Measurements from ENCODE around the gene MSANTD1. TPM values are rescaled to one million over a fixed set of nuclear protein-coding genes. Genes with fewer than 3 reads are reported as not detected.
A peak's percentile ranks its signal among the peaks of the same experiment; 100 is the strongest.

The MSANTD1 gene
- total and polyA plus RNA-seq, 7 donors, result 0.11 to 0.94 (median 0.34) TPM

- DNase-seq (no peak), ATAC-seq (no peak)
- Histone ChIP-seq H3K9me3 (no peaks in the 10 kb centered on the region), H3K27me3 (ENCODE audit: insufficient read depth in 3 of 3, low read length in 2 of 3) (no peaks in the 10 kb centered on the region), H3K27ac (peak overlapping the region; percentile 96), H3K36me3 (ENCODE audit: insufficient read depth in 1 of 2, low read depth in 1 of 2) (no peaks in the 10 kb centered on the region), H3K4me1 (peaks cover 32% of the 10 kb centered on the region), H3K4me3 (peak overlapping the region; percentile 88)
- intact Hi-C loops (cut with DNase I), result loop anchor here in 1 of 2 donors (5.0 kb wide), 1 partner anchor 91 kb away; no protein-coding TSS in a partner anchor
- 17 to 29% (median 18%) methylated on average over 30 to 42 of the region's 42 CpGs for WGBS, 3 donors
- no peak for TF ChIP-seq CTCF (IDR thresholded peaks at IDR 0.05)
Measured at GRCh38 chr4:3293401-3294391, 44.7 kb downstream of the MSANTD1 start.

GRCh38 chr4:3294401-3295241 is 45.7 kb downstream of the MSANTD1 start:
- ATAC-seq (no peak), DNase-seq (no peak)
- no peaks in the 10 kb centered on the region for H3K27me3 ChIP-seq (ENCODE audit: insufficient read depth in 3 of 3, low read length in 2 of 3)
- no peaks in the 10 kb centered on the region for H3K36me3 ChIP-seq (ENCODE audit: insufficient read depth in 1 of 2, low read depth in 1 of 2)
- H3K4me3 ChIP-seq, result peak overlapping the region; percentile 88
- WGBS, 3 donors, result 88 to 94% (median 92%) methylated on average over 19 of the region's 19 CpGs
- no peaks in the 10 kb centered on the region for H3K9me3 ChIP-seq
- H3K27ac ChIP-seq, result peak overlapping the region; percentile 96
- TF ChIP-seq CTCF (IDR thresholded peaks at IDR 0.05), result no peak
- intact Hi-C loops (cut with DNase I), result loop anchor here in 1 of 2 donors (5.0 kb wide), 1 partner anchor 92 kb away; no protein-coding TSS in a partner anchor
- peaks cover 38% of the 10 kb centered on the region for H3K4me1 ChIP-seq

- no peak overlapping the region for H3K27ac ChIP-seq
- 89 to 91% (median 91%) methylated on average over 12 of the region's 12 CpGs for WGBS, 3 donors
- DNase-seq, result no peak
- ATAC-seq, result no peak
- H3K4me1 ChIP-seq, result peaks cover 28% of the 10 kb centered on the region
- no peak overlapping the region for H3K4me3 ChIP-seq
- no peaks in the 10 kb centered on the region for H3K27me3 ChIP-seq (ENCODE audit: insufficient read depth in 3 of 3, low read length in 2 of 3)
- no peaks in the 10 kb centered on the region for H3K36me3 ChIP-seq (ENCODE audit: insufficient read depth in 1 of 2, low read depth in 1 of 2)
- H3K9me3 ChIP-seq, result no peaks in the 10 kb centered on the region
- no peak for TF ChIP-seq CTCF (IDR thresholded peaks at IDR 0.05)
- intact Hi-C loops (cut with DNase I), result no loop called here
Measured at GRCh38 chr4:3295837-3296624, 47.1 kb downstream of the MSANTD1 start.

- Histone ChIP-seq H3K27me3 (ENCODE audit: insufficient read depth in 3 of 3, low read length in 2 of 3) (no peaks in the 10 kb centered on the region), H3K9me3 (no peaks in the 10 kb centered on the region), H3K4me1 (peaks cover 22% of the 10 kb centered on the region), H3K36me3 (ENCODE audit: insufficient read depth in 1 of 2, low read depth in 1 of 2) (no peaks in the 10 kb centered on the region), H3K4me3 (no peak overlapping the region), H3K27ac (no peak overlapping the region)
- DNase-seq (no peak), ATAC-seq (no peak)
- TF ChIP-seq CTCF (IDR thresholded peaks at IDR 0.05), result no peak
- intact Hi-C loops (cut with DNase I), result no loop called here
- WGBS, 3 donors, result 91 to 93% (median 91%) methylated on average over 8 of the region's 8 CpGs
Measured at GRCh38 chr4:3296651-3297050, 47.7 kb downstream of the MSANTD1 start.

Data from psoas muscle (tissue), 8 donors.